DMS114 treated with DMSO at 0.1 percent for 48 hours (cell line): Measurements from ENCODE around the gene AFF3.

Source experiments
- DNase-seq: peaks from one replicate; lab custom pipeline; 2025; ENCODE audit not compliant: unreplicated experiment; lab: John Stamatoyannopoulos, UW

Gene AFF3

DNA sequence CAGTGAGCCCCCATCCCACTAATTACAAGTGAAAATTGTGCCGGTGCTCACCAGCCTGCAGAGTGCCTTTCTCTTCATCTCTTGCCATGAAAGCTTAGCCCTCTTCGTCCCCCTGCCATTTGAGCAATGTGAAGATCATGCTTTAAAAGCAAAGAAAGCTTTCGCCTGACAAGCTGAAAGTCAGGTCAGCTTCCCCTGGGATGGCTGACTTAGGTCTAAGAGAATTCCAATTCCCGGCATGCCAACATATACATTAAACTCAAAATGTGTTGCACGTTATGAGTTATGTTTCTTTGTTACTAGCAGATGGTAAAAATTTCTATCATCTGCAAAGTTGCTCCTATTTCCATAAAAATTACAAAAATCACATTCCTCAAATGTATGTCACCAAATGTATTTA lies 129.8 kb downstream of the AFF3 start:
- DNase-seq = no peak

DNA sequence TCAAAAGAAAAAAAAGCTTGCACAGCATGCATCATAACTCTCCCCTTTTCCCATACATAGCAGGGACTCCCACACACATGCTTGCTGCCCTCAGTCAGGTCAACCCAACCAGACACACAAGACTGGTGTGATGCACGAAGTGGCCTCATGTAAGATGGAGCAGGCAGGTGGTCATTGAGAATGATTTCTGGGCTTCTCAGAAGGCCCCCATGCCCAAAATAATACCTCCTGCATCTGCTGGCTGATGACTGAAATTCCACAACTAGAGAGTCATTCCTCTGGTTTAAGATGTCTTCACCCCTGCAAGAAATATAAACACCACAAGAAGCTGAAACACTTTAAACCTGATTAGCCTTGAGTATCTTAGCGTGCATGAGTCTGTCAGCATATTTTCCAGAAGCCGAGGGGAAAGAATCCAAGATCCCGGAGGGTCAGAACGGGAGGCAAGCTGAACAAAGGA lies 131.1 kb downstream of the AFF3 start:
- no peak for DNase-seq

DNA sequence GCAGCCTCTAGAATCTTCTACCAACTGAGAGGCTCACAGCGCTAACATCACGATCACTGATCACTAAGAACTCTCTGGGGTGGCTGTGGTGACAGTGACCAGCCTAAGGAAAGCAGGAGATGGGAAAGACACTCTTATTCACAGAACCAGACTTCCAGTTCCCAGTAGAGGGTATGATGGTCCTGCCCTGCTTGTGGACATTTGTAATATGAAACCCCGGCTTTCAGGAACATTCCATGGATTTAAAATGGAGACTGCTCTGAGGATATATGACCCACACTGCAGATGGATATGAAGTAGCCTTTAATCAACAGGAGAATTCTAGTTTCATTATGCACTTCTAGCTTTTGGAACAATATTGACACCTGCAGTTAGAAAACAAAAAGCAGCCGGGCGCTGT lies 131.8 kb downstream of the AFF3 start:
- DNase-seq = no peak

DNA sequence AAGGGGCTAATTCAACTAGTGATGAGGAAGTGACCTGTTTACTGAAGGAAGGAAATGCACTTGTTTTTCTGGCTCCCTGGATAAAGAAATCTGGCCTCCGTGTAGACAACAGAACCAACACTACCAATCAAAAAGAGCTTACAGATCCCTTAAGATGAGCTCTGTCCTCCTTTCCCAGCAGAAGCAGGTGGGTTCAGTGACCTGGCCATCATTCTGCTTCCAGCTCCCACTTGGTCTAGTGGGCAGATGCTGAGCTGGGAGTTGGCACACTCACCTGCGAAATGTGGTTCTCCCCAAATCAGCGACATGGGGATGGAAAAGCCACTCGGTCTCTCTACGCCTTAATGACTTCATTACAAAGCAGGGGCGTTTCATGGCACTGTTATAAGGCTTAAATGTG lies 132.6 kb downstream of the AFF3 start:
- no peak for DNase-seq

DNA sequence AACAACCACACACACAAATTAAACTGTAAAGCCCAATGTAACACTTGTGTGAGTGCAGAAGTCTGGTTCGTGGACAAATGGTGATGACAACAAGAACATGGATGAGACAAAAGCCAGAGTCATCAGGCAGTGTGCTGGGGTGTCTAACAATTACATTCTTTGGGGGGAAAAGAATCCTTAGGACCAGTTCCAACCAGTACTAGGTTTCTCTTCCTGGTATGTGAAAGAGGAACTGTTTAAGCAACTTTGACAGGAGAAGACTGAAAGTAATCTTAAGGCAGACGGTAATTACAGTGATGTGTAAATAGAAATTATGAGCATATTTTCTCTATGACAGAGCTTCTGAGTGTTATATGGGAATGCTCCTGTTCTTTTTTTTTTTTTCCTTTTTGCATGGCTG lies 133.4 kb downstream of the AFF3 start:
- no peak for DNase-seq

DNA sequence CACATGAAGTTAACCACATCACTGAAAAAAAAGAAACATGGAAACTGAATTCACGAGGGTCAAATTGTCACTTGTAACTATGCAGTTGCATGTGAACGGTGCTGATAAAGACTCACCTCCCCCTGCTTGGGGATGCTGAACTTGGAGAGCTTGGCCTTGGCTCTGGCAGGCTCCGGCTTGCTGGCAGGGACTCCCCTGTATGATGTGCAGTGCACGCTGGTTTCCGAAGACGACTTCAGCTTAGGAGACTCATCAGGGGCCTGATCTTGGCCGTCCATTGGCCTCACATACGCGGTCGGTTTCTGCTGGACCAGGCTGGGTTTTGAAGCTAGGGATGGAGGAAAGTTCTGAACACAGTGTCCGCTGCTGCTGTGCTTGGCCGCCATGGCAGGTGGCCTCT lies 135.9 kb downstream of the AFF3 start:
- no peak for DNase-seq

DNA sequence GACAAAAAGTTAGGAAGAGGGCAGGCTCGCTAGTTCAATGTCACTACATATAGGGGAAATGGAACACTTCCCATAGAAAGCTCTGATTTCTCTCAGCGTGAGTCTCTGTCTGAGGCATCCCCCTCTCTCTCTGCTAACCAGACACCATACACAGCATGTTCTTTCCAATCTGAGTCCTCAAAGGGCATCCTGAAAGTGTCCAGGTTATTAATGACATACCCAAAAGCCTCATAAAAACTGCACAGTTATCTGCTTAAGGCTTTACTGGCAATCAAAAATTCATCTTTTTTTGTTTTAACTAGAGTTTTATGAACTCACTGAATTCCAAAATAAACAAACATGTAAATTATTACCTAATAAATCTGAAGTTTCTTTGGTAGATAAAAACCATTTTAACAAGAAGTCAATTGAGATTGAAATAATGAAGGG lies 137.4 kb downstream of the AFF3 start:
- no peak for DNase-seq

DNA sequence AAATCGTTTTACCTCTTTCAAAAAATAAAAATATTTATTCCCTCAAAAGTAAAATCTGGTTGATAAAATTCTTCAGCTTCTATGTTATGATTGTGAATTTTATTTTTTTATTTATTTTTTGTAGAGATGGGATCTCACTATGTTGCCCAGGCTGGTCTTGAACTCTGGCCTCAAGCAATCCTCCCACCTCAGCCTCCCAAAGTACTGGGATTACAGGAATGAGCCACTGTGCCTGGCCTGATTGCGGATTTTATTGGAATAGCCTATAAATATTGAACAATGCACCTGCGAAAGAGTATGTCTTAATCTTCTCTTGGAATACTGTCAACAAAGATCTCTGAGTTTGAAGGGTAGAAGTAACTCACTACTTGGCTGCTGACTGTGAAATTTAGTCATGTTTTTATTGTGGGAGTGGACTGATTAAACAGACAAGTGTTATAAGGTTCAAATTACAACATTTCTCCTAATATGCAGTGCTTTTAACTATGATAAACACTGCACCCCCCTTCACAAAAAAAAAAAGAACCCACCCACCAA lies 138.0 kb downstream of the AFF3 start:
- no peak for DNase-seq

DNA sequence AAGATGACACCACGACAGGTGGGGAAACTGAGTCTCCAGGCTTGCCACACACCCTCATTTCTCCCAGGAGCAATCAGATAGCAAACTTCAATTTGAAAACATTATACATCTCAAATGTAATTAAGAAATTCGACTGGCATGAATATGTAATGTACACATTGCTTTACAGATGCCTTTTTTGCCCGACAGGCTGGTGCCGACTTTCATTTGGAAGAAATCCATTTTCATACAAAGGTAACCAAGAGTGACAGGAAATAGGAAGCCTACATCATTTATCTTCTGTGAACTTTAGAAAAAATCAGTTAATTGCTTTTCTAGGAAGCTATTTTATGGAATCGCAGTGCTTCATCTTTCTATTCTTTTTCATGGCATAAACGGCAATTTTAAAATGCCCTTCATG lies 140.3 kb downstream of the AFF3 start:
- no peak for DNase-seq

DNA sequence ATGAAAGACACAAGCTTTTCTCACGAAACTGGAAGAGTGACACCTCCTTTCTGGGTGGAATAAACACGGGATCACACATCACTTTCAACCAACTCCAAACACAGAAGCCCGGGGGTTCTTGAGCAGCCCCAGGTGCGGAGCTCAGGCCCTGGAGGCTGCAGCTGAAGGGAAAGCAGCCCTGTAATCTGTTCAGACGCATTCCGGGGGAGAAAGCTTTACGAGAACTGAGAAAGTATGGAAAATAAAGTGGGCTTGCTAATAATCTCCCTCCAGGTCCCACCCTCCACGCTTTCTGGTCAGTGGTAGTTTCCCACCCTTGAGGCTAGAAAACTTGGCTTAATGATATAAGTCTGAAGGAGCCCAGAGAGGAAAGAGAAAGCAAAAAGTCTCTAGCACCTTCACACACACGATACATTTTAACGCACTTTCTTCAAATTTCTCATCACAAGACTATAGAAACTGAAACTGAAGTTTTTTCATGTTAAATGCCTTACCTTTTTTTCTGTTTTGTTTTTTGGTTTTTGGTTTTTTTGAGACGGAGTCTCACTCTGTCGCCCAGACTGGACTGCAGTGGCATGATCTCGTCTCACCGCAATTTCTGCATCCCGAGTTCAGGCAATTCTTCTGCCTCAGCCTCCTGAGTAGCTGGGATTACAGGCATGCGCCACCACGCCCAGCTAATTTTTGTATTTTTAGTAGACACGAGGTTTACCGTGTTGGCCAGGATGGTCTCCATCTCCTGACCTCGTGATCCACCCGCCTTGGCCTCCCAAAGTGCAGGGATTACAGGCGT lies 141.3 kb downstream of the AFF3 start:
- DNase-seq = no peak

DNA sequence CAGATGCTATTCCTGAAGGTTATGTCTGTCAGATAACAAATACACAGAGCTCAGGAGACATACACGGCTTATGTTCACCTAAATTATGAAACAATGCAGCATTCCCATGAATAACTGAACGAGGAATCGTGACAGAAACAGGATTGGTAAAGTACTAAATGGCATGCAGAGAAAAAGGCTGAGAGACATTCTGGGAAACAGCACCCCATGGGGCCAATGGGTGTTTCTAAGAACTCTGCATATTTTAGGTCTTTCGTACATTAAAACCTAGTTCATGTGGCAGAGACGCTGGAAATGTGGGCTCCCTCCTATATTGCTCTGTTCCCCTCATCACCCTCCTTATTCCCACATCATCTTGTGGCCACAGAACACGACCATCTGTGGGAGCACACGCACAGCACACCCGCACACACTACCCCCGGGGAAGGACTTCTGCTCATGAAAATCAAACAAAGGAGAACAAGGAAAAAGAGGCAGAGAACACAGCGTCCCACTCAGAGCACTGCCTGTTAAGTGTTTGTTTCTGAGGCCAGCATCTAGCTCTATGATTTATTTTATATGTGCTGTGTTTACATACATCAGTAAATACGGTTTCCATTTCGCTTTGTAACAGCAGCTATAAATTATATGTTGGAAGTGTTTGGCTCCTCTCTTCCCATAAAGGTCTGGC lies 143.6 kb downstream of the AFF3 start:
- no peak for DNase-seq

DNA sequence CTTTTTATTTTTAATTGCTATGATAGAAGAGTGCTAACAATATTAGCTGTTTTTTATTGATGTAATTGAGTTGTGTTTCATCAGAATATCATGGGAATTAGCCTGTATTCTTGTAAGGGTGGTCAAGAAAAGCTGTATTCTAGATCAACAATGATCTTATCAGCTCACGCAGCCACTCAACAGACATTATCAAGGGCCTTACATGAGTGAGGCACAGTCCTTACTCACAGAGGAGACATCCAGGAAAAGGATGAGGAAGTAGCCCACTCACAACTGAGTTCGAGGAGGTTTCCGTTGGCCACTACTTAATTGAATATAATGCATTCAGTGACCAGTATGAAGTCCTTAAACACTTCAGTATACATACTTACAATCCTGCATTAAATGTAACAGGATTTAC lies 152.5 kb downstream of the AFF3 start:
- DNase-seq = no peak

DNA sequence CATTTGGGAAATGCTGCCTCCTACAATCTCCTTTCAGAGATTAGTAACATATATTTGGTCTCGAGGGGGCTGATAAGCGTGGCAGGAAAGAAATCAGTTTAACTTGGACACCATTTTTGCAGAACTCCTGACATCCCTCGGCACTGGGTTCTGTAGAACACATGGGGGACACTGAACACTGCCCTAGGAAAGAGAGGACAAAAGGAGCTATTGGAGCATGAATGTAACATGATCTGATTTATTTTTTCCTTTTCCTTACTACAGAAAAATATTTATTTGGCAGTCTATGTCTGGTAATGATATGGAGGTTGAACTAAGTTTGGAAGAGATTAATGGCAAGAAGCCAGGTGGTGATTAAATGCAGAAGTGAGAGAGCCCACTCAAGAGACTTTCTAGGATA lies 153.8 kb downstream of the AFF3 start:
- no peak for DNase-seq

DNA sequence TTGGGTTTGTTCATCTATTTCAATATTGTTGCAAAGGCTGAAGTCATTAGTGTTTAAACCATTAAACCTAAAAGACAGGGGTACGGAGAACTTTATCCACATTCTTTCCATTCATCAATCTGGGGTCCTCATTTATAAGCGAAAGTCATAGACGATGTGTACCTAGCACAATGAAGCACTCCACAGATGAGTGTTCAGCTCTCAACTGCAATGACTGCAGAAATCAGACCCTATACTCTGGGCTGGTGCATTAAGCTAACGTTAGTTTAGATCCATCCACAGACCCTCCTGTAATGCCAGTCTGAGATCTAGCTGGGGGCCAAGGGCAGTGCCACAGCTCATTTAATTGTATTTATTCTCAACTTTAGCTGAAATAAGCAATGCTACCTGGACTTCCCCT lies 155.2 kb downstream of the AFF3 start:
- DNase-seq = no peak

DNA sequence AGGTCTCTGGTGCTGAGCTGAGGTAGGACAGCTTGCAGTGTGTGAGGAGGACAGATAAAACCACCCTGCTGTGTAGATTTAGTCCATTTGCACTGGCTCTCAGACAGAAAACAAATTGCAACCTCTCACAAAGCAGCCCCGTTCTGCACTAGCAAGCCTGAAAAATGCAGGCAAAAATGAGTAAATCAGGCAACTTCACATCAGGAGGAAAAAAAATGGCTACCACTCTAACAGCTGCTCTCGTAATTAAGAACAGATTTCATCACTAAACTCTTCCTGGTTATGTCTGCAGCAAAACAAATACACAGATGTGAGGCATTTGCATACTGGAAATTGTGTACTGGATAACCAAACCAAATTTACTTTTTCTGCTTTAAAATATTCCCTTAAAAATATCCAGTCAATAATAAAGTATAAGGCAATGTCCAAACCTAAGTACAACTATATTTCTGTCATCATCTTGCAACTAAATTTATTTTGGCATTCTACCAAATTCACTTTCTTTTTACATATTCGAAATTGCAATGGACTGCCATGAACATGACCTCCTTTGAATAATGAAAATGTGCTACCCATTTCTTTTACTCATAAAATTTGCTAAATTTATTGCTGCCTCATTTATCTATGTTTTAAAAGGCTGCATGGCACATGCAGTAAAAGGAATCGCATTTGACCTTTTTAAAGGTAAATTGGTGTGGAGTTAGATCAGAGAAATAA lies 157.4 kb downstream of the AFF3 start:
- DNase-seq = no peak

DNA sequence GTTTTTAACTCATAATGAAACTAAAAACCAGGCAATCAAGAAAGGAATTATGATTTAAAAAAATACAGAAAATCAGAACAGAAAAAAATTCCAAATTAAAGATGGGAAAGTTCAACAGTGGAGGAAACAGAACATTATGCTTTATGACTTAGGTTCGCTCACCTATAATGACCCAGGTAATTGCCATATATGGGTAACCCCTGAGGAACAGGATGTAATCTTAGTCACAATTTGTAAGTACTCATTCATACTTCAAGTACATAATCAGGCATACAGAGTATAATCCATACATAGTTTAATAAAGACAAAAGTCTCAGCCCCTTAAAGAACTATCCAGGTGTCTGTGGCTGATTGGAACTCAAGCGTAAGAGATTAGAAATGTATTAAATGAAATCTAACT lies 159.6 kb downstream of the AFF3 start:
- DNase-seq = no peak

DNA sequence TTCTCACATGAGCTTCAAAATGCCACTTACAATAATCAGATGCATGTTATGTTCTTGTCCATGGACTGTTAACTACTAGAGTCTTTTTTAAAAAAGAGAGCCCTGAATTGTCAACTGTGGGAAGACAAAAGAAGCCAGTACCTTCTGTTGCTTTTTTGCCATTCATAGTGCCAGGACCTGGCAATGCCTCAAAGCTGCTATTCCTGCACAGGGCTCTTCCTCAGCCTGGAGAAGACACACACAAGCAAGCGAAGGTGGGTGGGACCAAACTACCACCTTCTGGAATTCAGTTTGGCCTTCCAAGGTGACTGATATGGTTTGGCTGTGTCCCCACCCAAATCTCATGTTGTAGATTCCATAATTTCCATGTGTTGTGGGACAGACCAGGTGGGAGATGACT lies 160.6 kb downstream of the AFF3 start:
- DNase-seq = no peak

DNA sequence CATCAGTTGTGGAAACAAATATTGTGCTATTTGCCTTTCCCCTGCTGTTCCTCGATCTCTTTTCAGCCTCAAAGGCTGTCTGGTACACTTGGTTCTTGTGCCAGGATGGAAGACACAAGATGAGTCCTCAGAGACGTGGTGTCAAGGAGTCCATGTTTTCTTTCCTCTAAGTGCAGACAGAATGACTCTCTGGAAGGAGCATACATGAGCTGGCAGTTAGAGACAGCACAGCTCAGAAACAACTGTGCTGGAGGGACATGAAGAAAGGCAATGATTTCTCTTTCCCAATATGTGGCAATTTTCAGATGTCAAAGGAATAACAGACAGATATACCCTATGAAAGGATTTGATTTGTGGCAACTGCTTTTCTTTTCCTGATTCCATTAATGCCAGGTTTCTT lies 162.2 kb downstream of the AFF3 start:
- no peak for DNase-seq

DNA sequence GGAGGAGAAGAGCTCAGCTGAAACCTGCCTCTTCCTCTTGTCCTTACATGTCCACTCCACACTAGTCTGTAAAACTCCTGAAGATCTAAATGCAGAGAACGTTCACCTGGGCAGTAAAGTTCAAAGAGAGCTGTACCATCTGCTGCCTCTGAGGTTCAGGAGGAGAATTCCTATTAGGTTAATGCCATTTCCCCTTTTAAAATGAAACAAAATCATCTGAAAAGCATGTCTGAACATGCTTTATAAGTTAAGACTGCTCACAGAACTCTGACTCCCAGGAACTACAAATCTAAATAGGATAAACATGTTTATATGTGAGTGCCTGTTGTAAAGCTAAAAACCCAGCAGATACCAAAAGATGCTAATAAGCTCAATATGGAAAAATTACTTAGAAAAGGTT lies 164.4 kb downstream of the AFF3 start:
- DNase-seq = no peak

DNA sequence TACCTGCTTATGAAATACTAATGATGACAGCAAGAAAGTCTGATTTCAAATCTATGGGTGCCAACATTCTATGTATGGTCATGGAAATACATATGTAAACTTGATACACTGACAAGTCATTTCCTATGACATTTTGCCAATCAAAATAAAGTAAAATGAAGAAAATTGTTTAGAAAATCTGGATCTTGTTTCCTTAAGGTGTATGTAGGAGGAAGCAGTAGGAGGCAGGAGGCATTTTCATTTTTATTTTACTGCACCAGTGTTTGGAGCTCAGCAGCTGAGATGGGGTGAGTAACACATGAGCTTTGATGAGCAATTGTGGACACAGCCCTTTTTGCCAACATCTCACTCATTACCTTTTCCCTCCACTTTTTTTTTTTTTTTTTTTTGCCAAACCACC lies 167.0 kb downstream of the AFF3 start:
- DNase-seq = no peak

DNA sequence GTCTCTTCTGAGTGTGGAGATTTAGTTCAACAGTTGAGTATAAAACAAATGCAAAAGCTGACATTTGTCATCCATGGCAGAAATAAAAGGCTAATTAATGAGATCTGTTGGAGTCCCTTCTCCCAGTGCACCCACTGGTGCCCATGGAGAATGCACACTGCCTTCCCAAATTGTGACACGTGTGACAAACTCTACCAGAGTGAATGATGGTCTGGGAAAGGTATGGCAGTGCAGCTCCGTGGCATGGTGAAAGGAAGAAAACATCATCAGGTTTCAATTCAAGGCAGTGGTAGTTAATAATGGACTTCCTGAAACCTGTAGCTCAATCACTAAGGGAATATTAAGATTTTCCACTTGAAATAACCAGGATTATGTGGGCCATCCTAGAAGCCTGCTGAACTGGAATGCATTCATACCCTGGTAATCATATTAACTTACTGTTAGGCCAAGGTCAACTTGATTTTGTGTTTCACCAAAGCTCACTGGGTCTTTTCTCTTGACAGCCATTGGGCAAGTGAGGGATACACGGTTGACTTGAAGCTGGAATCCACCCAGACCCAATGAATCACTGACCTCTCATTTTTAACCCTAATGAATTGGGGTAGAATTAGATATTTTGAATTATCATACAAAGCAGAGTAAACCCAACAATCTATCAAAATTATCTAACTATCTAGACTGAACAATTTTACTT lies 167.6 kb downstream of the AFF3 start:
- no peak for DNase-seq
